Eye (tissue), 1 donor: ENCODE results near the gene ENTPD8.
"Not testable (repeated sequence)": the region's sequence is repeated elsewhere in the genome, so short reads cannot be mapped to it uniquely, and the experiment has no call there.

Source experiments
- DNase-seq: peaks from one replicate; pipeline ENCODE4 v3.0.0-alpha.2; 2015

The ENTPD8 gene

DNA sequence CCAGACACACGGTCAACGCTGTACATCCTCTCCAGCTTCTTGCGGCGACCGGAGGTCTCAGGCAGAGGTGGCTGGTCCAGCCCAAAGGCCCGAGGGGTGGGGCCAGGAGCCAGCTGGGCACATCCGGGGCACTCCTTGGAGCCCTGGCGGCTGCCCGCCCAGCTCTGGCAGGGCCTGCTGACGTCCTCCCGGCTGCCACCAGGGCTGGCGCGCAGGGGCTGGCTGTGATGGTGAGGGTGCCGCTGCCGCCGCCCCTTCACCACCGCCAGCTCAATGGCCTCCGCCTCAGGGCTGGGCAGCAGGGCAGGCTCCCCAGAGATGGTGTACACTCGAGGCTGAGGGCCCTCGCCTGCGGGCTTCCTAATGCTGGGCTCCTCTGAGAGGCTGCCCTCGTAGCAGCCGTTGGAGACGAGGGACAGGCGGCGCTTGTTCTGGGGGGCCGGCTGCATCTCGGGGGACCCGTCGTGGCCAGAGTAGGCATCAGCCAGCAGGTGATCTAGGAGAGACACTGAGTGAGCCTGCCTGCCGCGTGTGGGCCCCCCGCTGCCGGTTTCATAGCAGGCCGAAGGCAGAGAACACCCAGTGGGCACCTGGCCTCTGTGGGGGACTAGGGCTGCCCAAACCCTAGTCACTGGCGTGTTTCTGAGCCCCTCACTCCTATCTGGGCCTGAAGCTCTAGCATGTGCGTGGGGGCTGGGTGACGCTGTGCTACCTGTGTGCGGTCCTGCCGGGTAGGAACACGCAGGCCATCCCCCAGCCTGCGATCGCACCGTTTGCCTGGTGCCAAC, 16.4 kb upstream of the ENTPD8 start:
- no peak for DNase-seq

DNA sequence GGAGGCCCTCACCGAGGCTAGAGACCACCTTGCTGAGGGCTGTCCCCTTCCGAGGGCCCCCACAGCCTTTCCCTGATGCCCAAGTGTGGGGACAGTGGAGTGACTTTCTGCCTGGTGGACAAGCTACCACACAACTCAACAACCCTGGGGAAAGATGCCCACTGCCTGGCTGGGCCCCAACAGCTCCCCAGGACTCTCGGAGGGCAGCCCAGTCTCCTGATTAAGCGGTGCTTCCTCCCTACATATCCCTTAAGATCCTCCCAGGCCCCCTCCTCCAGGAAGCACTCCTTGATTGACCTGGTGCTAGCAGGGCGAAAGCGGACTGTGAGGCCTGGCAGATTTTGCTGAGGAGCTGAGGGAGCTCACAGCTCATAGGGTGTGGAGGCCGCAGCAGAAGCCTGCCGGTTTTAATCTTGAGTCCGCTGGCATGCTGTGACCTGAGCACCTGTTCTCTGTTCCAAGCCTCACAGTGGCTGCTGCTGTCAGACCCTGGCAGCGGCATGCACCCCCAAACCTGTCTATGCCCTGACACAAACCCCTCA, 15.8 kb upstream of the ENTPD8 start:
- DNase-seq = no peak

DNA sequence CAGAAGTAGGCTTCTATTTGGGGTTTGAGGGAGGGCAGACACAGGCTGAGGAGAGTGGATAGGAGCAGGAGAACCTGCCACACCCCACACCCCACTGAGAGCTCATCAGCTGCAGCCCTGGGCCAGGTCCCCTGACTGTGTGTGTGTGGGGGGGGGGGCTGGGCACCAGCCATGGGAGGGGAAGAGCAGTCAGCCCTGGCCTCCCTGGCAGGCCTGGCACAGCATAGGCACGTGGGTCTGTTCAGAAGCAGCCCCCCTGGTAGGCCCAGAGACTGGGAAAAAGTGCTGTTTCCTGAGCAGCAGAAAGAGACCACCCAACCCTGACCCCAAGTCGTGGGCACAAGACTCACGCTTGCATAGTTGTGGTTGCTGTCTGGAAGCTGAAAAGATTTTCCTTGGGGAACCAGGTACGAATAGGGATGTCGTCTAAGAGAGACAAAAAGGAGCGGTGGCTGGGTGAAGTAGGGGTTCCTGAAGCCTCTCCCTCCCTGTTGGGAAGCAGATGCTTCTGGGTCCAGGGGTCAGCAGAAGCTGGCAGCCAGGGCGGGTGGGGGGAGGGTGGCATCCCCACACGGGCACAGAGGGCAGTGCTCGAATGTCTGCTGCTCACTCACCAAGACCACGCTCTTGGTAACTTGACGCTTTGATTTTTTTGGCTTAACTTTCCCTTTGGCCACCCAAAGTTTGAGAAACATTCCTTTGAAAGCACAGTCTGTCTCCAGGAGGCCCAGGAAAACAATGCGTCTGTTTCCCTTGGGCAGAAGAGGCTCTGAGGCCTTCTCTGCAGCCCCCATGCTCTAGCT, 15.1 kb upstream of the ENTPD8 start:
- no peak for DNase-seq

DNA sequence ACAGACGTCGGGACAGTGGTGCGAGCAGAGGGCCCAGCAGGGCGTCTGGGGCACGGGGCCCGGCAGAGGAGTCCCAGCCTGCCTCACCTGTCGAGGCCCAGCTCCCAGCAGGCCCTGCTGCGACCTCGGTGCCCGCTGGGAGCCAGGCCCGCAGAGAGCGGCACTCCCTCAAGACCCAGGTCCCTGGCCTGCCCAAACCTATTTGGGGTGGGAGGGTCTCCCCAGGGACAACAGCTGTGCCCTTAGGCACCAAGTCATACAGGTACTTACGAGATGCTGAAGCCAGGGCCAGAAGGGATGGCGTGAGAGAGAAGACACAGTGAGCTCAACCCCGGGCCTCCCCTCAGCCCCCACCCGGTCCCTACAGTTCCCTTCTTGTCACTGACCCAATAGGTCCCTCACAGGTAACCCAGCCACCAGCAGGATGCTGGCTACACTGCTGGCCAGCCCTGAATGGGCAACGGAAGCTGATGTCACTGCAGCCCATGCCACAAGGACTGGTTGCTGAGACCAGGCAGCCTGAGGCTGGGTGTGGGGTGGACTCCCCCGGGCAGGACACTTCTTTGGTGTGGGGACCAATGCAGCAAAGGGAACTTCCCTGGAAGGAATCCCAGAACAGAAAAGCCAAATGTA, 14.3 kb upstream of the ENTPD8 start:
- DNase-seq = no peak

DNA sequence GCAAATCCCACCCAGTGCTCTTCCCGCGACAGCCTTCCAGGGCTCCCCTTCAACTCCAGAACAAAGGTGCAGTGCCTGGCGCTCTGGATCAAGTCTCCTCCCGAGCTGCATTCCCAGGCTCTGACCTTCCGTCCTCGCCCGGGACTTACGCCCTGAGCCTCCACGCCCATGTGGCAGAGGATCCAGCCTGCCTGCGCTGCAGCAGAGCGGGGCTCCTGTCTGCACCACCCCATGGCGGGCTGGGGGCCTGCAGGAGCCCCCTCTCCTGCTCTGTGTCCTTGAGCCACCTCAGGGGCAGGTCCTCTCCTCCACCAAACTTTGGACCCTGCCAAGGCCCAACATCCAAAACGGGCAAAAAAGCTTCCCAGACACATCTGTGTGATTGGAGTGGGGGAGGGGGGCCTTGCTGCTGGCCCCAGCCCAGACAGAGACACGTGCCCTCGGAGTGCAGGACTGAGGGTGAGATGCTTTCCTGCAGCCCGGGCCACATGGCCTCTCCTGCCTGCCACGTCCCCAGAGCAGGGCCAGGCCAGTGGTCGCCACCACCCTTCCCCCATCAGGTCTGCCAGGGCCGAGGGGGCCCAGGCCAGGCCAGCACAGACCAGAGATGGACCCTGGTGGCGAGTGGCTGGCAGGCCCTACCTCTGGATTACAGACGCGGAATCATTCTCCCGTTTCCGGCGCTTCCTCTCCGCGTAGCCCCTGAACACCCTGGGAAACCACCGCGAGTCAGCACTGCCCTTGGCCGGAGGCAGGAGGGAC, 13.6 kb upstream of the ENTPD8 start:
- peak; percentile 68 for DNase-seq

DNA sequence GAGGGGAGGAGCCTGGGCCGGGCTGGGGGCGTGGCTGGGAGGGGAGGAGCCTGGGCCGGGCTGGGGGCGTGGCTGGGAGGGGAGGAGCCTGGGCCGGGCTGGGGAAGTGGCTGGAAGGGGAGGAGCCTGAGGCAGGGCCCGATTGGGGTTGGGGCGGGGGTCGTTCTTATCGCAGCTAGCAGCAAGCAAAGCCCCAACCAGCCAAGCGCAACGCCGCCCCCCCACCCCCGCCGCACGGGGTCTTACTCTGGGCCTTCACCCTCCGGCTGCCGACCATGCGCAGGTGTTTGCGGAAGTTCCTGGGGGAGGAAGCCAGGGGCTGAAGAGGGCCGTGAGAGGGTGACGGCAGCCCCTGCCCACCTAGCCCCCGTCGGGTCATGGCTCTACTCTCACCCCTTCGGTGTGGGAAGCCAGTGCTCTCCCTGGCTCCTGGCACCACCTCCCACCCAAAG, 13.0 kb upstream of the ENTPD8 start:
- peak; percentile 69 for DNase-seq

DNA sequence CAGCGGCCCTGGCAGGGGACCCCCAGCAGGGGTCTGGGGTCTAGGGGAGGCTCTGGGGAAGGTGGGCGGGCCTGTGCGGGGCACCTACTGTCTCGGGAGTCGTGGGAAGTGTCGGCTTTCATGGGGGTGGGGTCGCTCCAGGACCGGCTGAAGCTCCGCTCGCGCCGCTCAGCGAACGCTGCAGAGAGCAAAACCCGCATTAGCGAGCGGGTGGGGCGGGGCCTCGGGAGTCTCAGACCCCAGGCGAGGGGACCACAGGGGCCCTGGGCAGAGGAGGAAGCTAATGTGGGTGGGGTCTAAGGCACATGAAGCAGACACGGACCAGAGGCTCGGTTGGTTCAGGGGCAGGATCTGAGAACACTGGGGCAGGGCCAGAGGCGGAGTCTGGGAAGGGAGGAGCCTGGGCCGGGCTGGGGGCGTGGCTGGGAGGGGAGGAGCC, 12.5 kb upstream of the ENTPD8 start:
- peak; percentile 92 for DNase-seq

DNA sequence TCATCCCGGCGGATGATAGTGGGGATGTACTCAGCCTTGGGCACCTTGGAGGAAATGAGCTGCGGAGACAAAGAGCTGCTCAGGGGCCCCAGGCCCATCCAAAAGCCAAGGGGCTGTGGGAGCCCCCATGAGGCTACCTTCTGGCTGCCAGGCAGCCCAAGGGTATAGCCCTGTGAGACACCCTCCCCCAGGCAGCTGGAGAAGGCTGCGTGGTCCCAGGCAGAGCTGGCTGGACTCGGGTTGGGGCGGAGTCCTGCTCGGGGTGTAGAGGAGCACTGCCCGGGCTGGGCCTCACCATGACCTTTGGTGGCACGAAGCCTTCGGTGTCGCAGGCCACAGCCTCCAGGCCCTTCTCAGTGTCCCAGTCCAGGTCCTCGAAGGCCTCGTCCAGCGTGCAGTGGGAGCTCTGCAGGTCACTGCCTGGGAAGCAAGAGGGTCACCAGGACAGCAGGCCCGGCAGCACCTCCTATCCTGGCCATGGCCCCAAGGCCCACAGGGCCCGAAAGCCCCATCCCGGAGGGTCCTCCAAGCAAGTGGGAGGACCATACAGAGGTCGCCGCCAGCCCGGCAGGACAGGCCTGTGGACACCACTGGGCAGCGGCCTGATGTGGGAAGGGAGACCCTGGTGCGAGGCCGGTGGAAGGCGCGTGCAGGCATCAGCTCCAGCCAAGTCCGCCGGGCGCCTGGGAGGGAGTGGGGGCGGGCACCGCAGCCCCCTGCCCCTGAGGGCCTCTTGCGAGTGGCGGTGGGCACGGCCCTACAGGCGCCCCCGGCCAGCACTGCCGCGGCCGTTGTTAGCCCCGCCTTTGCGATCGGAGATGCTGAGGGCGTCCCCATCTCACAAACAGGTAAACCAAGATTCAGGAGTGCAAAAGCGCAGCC, 11.8 kb upstream of the ENTPD8 start:
- no peak for DNase-seq

DNA sequence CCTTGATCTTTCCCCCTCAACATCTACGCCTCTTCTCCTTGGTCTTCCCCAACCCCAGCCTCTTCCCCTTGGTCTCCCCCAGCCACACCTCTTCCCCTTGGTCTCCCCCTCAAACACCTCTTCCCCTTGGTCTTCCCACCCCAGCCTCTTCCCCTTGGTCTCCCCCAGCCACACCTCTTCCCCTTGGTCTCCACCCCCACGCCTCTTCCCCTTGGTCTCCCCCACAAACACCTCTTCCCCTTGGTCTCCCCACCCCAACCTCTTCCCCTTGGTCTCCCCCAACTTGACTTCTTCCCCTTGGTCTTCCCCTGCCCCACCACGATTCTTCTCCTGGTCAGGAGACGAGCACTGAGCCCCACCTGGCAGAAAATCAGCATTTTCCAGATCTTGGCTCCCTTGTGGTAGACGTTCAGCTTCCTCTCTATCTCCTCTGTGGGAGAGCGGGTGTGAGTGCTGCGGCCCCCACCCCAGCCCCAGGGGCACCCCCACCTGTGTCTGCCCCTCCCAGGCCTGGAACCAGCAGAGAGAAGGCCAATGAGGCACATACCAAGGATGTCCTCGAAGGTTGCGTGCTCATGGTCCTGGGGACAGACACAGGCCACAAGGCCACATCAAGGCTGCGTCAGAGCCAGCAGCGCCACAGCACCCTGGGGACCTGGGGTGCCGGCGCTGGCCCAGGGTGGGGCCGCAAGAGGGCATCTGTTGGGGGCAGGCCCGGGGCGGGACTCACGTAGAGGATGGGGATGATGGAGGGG, 11.0 kb upstream of the ENTPD8 start:
- DNase-seq = no peak

DNA sequence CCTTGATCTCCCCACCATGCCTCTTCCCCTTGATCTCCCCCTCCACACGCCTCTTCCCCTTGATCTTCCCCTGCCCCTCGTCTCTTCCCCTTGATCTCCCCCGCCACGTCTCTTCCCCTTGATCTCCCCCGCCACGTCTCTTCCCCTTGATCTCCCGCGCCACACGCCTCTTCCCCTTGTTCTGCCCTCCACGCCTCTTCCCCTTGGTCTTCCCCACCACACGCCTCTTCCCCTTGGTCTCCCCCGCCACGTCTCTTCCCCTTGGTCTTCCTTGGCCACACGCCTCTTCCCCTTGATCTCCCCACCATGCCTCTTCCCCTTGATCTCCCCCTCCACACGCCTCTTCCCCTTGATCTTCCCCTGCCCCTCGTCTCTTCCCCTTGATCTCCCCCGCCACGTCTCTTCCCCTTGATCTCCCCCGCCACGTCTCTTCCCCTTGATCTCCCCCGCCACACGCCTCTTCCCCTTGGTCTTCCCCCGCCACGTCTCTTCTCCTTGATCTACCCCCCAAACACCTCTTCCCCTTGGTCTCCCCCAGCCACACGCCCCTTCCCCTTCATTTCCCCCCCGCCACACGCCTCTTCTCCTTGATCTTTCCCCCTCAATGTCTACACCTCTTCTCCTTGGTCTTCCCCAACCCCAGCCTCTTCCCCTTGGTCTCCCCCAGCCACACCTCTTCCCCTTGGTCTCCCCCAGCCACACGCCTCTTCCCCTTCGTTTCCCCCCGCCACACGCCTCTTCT, 10.3 kb upstream of the ENTPD8 start:
- DNase-seq = not testable (repeated sequence)

DNA sequence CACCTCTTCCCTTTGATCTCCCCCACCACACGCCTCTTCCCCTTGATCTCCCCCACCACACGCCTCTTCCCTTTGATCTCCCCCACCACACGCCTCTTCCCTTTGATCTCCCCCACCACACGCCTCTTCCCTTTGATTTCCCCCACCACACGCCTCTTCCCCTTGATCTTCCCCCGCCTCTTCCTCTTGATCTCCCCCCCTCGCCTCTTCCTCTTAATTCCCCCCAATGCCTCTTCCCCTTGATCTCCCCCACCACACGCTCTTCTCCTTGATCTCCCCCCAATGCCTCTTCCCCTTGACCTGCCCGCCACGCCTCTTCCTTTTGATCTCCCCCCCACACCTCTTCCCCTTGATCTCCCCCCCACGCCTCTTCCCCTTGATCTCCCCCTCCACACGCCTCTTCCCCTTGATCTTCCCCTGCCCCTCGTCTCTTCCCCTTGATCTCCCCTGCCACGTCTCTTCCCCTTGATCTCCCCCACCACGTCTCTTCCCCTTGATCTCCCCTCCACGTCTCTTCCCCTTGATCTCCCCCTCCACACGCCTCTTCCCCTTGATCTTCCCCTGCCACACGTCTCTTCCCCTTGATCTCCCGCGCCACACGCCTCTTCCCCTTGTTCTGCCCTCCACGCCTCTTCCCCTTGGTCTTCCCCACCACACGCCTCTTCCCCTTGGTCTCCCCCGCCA, 9.5 kb upstream of the ENTPD8 start:
- DNase-seq = not testable (repeated sequence)

DNA sequence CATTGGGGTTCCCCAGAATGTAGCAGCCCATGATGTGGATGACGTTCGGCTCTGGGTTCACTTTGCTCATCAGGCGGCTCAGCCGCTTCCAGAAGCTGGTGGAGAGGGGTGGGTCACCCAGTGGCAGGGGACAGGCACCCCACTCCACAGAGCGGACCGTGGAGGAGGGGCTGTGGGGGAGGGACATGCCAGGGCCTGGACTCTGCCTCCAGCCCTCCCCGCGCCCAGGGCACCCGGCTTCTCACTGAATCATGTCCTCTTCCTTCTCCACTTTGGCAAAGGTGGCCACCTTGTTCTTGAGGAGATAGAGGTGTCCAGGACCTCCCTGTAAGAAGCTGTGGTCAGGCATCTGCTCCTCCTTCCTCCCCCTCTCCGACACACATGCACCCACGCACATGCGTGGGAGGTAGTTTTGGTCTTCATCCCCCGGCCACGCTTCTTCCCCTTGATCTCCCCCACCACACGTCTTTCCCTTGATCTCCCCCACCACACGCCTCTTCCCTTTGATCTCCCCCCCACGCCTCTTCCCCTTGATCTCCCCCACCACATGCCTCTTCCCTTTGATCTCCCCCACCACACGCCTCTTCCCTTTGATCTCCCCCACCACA, 8.9 kb upstream of the ENTPD8 start:
- no peak for DNase-seq

DNA sequence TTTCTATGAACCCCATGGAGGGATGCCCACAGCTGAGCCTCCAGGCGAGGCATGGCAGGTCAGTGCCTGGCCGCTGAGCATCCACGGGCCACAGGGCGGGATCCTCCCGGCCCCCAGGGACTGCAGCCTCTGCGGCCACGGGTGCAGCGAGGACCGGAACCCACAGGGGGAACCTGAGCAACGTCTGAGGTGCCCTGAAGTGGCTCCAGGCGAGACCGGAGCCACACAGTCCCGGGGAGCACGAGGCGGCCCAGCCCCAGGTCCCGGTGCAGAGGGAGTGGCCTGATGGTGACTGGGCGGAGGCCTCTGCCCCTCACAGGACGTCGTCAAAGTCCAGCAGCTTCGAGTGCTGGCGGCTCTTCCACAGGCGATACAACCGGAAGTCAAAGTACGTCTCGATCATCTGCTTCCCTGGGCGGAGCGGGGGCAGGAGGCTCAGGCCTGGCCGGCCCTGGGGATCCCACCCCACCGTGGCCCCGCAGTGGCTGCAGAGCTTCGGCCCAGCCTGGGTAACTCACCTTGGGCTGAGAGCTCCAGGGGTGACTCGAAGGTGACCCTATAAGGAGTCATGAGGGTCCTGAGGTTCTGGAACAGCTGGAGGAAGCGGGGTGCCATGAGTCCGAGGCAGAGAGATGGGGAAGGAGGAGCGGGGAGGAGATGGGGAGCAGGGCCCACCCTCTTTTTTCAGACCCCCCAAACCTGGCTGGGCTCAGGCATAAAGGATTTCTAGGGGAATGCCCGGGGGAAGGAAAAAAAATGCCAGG, 8.1 kb upstream of the ENTPD8 start:
- no peak for DNase-seq

DNA sequence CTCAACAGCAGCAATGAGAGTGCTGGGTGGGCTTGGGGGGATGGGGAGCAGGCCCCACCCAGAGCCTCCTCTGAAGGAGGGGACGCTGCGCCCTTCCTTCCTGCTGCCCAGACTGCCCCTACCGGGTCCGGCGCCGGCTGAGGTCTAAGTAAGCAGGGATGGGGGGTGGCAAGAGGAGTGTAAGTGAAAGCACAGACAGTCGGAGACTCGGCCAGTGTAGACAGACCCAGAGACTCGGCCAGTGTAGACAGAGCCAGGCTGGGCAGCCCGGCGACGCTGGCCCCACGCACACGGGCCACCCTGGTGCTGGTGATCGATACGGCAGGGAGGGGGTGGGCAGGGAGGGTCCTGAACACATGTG, 7.4 kb upstream of the ENTPD8 start:
- DNase-seq = no peak

DNA sequence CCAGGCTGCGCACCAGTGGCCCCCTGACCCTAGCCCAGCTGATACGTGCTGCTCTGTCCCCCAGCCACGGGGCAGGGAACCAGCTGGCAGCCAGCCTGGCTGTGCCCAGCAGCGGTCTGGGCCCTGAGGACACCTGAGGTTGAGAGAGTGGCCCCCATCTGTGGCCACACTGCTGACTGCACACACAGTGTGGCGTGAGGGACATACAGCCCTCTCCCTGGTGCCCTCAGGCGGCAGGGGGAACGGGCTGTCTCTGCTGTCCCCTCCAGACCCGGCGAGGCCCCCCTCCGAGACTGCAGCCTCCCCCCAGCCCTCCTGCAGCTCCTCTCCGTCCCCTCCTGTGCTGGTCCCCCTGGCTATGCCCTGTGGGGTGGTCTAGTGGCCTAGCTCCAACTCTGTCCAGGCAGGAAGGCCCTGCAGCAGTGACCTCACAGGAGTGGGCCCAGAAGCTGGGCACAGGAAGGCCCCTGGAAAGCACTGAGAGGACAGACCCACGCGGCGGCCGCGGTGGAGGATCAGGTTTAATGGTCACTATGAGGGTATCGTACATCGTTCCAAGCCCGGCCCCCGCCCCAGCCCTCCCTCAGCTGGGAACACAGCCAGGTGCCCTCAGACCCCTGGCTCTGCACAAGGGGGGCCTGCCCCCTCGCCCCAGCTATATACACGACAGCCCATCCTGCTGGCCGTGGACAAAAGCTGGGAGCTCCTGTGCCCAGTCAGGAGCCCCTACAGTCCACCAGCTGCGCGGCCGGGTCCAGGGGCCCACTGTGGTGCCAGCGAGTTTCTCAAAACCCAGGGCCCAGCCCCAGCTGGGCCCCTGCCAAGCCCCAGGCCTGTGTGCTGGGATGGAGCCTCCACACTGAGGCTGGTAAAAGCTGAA, 6.8 kb upstream of the ENTPD8 start:
- DNase-seq = no peak

DNA sequence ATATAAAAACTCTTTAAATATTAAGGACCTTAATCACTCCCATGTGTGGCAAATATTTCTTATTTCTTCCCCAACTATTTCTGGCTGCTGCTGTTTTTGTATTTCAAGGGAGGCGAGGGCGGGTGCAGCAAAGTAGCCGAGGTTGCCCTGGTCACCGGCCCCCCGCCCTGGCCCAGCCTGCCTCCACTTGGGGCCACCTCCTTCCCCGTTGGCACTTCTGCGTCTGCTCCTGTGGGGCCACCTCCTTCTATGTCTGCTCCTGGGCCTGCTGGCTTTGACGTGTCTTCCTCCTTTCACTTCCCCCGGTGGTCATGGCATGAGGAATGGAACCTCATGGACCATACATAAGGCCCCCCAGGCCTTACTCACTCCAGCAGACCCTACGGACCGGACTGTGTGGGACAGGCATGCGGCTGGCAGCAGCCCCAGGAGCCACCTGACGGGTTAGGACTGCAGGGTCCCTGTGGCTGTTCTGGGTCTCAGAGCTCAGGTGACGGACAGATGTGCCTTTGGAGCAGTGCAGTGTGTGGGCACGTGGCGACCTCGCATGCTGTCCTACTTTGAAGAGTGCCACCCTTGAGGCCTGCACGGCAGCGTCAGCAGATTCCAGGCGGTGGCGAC, 5.8 kb upstream of the ENTPD8 start:
- no peak for DNase-seq
